ENCODE results near the gene FCHSD2.

DNA sequence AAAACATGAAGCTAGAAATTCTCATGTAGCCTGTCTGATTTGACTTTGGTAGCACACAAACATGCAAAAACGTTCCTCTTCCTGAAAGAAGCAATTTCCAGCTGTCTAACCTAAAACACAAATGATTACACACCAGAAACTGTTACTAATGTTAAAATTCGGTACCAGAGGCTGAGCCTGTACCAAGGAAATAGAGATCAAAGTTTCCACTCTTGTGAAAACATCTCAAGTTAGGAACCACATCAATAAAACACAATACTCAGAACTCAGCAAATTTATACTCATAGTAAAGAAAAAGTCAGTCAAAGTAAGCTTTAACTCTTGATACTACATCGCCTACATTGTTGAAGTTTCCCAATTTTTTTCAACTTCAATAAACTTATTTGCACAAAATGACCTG is 107.8 kb downstream of the FCHSD2 start:
- TF ChIP-seq, protein P1, sequence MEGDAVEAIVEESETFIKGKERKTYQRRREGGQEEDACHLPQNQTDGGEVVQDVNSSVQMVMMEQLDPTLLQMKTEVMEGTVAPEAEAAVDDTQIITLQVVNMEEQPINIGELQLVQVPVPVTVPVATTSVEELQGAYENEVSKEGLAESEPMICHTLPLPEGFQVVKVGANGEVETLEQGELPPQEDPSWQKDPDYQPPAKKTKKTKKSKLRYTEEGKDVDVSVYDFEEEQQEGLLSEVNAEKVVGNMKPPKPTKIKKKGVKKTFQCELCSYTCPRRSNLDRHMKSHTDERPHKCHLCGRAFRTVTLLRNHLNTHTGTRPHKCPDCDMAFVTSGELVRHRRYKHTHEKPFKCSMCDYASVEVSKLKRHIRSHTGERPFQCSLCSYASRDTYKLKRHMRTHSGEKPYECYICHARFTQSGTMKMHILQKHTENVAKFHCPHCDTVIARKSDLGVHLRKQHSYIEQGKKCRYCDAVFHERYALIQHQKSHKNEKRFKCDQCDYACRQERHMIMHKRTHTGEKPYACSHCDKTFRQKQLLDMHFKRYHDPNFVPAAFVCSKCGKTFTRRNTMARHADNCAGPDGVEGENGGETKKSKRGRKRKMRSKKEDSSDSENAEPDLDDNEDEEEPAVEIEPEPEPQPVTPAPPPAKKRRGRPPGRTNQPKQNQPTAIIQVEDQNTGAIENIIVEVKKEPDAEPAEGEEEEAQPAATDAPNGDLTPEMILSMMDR (conservative IDR thresholded peaks at IDR 0.05 in 1 of 2, IDR thresholded peaks at IDR 0.05 in 1 of 2; ENCODE audit: low read depth in 1 of 2, low read length in 2 of 2): no peak
- TF ChIP-seq EZH2 (IDR thresholded peaks at IDR 0.05; ENCODE audit: low read length, missing control alignments): no peak
